HG02852 (cell line): ENCODE data around the gene CNNM4.
"Not testable (repeated sequence)": the region's sequence is repeated elsewhere in the genome, so short reads cannot be mapped to it uniquely, and the experiment has no call there.

Experiments
- ATAC-seq: cut with Tn5 transposase; IDR thresholded peaks from one replicate; pipeline ENCODE4 v1.9.1; 2021; ENCODE audit warnings: mild to moderate bottlenecking, moderate library complexity; ENCODE audit not compliant: unreplicated experiment

CNNM4 gene

DNA sequence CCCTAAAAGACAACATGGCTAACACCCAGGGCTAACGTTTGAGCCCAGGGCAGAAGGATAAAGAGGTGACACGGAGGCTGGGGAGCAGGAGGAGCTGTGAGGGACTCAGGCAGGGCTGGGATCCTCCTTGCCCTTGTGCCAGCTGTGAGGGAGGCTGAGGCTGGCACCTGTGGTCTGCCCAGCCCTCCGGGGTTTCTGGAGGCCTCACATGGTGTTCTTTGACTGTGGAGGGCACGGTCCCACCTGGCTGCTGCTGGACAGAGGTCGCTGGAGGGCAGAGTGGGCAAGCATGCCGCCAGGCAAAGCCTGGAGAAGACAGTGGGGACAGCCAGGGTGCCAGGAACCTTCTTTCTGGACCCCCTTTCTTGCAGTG, 28.5 kb downstream of the CNNM4 start:
- no peak for ATAC-seq

DNA sequence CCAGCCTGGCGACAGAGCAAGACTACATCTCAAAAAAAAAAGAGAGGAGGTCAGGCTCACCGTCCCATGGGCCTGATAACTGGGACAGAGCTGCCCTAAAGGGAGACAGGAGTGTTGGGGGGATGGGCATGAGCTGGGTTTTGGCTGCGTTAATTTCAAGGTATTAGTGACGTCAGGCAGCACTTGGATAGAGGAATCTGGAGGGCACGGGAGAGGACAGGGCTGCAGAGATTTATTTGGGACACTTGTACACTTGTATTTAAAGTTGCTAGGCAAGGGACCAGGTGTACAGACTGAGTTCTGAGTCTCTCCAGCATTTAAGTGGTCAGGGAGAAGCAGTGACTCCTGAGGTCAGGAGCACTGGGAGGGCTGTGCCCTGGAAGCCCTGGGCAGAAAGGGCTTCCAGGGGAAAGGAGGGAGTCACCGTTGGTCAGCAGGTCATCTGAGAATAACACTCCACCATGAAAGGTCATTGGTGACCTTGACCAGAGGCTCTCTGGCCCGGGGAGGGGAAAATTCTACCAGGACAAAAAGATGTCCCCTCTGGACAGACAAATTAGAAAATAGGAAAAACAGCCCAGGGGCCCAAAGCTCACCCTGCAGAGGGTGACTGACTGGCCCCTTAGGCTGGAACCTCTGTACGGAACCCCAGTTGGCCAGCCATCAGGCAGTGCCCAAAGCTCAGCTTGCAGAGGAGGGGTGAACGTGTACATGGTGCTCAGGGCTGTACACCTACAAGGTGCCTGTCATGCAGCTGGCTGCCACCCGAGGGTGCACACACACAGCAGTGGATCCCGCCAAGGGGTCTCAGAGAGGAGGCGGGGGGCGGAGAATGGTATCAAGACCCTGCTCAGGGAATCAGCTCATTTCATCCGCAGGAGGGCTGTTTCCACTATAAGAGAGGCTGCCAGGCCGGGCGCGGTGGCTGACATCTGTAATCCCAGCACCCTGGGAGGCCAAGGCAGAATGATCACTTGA, 32.4 kb downstream of the CNNM4 start:
- ATAC-seq, result no peak

DNA sequence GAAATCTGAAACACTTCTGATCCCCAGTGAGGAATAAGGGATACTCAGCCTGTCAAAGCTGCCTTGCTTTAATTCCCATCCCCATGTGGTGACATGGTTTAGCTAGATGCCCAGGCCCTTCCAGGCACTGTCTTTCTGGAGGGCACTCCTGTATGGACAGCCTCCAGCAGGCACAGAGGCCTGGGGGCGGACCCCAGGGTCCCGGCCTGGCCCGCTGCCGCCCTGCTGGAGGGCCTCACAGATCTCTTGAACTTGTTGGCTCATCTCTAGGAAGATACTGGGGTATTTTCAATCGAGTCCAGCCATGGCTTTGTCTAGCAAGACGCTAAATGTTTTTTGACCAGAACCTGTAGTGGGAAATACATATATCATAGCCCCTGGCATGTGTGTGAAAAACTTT, 34.4 kb downstream of the CNNM4 start:
- ATAC-seq, result no peak

DNA sequence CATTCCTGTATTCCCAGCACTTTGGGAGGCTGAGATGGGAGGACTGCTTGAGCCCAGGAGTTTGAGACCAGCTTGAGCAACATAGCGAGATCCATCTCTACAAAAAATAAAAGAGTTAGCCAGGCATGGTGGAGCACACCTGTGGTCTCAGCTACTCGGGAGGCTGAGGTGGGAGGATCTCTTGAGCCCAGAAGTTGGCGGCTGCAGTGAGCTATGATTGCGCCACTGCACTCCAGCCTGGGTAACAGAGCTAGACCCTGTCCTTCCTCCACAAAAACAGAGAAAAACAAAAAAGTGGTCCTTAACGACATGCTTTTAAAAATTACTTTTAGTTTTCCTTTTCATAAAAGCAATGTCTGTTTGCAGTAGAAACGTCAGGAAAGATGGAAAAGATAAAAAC, 35.8 kb downstream of the CNNM4 start:
- ATAC-seq, result not testable (repeated sequence)

DNA sequence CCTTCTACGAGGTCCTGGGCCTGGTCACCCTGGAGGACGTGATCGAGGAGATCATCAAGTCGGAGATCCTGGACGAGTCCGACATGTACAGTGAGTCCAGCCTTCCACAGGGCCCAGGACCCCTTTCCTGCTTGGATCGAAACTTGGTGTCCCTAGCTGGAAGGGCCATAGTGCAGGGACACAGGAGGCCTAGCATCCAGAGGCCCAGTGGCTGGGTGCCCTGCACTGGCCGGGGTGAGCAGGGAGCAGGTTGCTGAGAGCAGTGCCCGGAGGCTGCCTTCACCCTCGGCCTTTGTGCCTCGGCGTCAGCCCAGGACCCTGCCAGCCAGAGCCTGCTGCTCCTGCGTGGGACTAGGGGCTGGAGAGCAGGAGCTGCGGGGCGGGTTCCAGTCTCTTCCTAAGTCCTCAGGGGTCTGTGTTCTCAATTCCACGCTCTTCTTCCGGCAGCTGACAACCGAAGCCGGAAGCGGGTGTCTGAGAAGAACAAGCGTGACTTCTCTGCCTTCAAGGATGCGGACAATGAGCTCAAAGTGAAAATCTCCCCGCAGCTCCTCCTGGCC, 36.4 kb downstream of the CNNM4 start:
- ATAC-seq, result no peak

DNA sequence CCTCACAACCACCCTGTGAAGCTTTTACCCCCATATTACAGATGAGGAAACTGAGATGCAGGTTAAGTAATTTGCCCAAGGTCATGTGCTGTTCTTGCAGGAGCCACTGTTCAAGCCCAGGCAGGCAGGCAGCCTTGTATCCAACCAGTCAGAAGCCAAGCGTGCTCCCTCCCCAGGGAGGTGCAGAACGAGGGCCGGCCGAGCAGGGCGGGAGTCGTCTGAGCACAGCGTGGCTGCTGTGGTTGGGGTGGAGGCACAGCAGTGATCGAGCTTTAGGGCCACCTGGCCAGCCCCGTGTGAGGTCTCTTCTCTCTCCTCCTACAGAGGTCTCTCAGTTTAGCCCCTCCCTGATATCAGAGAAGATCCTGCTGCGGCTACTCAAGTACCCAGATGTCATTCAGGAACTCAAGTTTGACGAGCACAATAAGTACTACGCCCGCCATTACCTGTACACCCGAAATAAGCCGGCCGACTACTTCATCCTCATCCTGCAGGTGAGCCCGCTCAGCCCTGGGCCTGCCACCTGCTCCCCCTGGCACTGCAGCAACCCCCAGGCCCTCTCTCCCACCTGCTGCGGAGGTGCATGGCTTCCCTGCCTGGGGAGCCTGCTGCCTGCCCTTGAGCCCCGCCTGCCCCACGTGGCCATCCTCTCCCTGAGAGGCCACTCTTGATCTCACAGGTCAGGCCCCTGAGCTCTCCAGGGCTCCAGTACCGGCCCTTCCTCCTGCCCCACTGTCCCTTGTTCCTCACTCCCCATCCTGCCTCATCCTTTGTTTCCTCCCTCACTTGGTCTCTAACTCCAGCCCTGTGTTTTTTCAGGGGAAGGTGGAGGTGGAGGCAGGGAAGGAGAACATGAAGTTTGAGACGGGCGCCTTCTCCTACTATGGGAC, 38.3 kb downstream of the CNNM4 start:
- ATAC-seq, result no peak

DNA sequence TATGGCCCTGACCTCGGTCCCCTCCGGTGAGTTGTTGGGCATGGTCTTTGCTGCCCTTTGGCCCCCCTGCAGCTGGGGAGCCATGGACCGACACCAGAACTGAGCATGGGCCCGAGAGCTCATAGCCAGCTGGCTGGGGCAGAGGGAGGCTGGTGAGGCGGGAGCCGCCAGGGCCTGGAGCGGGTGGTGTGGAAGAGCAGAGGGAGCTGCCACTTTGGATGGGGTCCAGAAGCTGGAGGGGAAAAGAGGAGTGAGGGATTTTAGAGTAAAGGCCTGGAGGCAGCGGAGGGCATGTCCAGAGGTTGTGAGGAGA, 38.9 kb downstream of the CNNM4 start:
- ATAC-seq, result no peak

DNA sequence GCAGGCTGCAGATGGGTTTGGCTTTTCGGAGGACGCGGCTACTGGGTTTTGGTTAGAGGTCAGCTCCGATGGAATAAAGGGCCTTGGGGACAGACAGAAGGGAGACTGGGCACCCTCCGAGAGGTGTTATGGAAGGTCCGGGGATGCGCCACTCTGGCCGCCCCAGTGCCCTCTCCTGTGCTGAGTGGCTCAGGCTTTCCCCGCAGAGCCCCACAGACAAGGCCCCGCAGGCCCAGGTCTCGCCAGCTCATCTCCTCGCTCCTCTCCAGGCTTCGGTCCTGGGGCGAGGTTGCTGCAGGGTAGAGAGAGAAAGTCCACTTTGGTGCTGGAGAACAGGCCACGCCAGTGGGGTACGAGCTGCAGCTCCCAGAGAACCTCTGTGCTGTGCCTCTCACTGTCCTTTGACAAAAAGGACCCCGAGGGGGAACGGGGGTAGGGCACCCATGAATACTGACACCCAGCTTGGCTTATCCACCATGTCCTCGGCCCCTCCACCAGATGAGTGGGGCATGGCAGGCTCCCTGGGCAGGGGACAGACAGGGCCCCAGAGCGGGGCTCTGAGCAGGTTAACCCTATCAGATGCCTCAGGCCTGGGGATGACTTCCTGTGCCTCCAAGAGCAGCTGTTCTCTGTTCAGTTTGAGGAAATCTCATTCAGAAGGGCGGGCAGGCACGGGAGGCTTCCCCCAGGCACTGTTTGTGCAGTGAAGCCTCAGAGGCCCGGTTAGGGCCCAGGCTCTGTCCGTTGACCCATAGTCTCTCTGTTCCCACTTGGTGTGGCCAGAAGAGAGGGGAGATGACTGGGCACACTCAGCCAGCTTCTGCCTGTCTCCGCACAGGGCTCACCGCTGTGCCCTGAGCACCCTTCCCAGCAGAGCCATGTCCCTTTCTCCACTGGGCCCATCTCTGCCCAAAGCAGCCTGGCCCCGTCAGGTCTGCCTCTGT, 39.6 kb downstream of the CNNM4 start:
- no peak for ATAC-seq

DNA sequence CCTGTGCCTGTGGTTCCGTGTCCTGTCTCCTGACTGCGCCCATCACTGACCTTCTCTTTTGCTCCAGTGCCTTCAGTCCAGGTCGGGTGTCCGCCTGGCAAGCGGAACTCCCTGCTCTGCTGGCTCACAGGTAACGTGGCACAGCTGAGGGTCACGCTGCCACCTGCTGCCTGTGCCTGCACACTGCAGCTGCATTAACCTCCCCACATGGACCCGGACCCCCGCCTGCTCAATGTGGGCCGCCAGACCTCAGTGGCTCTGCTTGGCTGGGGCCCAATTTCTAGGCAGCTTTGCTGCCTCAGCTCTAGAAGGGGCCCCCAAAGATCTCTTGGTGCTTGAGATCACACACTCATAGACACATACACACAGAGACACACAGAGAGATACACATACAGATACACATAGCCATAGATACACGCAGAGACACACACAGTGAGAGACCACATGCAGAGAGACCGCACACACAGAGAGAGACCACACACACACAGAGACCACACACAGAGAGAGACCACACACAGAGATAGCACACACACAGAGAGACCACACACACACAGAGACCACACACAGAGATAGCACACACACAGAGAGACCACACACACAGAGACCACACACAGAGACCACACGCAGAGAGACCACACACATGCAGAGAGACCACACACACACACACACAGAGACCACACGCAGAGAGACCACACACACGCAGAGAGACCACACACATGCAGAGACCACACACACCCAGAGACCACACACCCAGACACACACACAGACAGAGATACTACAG, 40.5 kb downstream of the CNNM4 start:
- peak; percentile 83 for ATAC-seq

DNA sequence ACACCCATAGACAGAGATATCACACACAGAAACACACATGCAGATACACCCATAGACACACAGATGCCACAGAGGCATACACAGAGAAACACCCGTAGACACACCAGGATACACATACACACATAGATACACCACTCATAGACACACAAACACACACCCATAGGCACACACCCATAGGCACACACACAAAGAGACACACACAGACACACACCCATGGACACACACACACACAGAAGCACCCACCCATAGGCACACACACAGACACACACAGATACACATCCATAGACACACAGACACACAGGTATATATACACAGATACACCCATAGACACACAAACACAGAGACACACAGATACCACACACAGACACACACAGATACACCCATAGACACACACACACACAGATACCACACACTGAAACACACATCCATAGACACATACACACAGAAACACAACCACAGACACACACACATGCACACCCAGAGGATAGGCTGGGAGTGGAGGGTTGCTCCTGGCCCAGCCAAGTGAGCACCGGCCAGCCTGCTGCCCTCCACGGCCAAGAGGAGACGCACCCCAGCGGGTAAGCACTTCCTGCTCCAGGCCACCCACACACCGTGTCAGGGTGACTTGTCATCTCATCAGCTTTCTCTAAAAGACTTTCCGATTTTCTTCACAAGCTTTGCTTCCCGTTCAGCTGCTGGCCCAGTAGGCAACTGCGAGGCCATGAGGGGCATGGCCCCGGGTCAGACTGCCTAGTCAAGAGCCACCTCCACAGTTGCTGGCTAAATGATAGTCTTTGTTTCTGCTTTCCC, 41.3 kb downstream of the CNNM4 start:
- ATAC-seq, result peak; percentile 42

DNA sequence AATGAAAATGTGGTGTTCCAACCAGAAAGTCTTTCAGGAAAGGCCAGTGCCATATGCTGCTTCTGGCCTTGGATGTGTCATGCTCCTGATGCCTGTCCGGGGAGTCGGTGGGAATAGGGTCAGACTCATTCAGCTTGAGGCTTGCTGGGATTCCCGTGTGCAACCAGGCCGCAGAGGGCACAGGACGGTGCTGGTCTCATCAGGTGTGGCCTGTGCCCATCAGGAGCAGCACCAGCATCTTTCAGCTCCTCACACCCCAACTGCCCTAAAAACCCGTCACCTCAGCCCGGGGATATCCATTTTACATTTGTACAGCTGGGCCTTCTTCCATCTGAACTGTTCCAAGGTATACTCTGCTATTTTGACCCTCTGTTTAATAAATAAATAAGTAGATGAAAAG, 42.0 kb downstream of the CNNM4 start:
- ATAC-seq, result no peak

DNA sequence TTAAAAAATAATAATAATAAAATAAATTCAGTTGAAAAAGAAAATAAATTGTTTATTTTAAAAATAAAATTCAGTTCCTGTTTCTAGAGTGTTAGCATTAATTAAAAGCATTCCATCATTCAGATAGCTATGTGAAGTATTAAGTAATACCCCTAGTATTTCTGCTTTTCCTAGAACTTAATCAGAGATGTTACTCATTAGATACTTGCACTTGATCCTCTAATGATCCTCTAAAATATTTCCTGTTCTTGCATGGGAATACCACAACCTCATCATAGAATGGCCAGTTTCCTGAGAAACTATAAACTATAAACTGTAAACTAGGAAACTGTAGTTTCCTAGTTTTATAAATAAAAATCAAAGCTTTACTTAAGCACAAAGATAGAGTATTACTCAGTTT, 44.3 kb downstream of the CNNM4 start:
- ATAC-seq, result no peak

DNA sequence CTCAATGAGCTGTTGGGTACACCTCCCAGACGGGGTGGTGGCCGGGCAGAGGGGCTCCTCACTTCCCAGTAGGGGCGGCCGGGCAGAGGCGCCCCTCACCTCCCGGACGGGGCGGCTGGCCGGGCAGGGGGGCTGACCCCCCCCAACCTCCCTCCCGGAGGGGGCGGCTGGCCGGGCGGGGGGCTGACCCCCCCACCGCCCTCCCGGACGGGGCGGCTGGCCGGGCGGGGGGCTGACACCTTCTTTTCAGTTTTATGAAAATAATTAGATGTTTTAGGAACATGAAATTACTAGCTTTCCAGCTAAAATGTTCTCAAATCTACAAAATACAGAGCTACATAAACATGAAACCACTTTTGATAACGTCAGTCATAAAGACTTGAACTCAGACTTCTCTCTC, 45.2 kb downstream of the CNNM4 start:
- ATAC-seq, result not testable (repeated sequence)

DNA sequence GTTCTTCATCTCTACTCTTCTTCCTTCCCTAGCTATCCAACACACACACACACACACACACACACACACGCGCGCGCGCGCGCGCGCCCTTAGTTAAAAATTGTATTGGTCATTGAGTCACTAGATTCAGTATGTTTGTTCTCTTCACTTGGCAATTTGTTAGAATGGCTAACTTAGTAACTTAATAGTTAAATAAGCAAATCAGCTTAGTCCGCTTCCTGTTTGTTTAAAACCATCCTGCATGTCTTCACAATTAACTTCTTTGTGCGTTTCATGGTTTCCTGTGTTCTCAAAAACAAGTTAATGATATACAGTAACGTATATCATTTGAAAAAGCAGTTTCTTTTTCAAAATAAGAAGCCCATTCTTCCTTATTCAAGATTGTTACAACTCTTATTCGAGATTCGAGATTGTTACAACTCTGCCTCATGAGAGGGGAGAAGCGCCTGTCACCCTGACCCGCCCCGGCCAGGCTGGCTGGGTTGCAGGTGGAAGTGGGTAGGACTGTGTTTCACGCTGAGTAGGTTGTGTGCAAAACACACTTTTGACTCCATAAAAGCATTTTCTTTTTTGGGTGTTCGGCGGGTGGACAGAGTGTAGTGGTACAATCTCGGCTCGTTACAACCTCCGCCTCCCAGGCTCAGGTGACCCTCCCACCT, 45.9 kb downstream of the CNNM4 start:
- ATAC-seq, result no peak

DNA sequence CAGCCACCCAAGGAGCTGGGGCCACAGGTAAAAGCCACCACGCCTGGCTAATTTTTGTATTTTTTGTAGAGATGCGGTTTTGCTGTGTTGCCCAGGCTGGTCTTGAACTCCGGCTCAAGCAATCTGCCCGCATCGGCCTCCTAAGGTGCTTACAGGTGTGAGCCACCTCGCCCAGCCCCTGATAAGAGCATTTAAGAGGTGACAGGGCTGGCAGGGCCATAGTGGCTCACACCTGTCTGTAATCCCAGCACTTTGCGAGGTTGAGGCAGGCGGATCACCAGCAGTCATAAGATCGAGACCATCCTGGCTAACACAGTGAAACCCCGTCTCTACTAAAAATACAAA, 46.4 kb downstream of the CNNM4 start:
- no peak for ATAC-seq

DNA sequence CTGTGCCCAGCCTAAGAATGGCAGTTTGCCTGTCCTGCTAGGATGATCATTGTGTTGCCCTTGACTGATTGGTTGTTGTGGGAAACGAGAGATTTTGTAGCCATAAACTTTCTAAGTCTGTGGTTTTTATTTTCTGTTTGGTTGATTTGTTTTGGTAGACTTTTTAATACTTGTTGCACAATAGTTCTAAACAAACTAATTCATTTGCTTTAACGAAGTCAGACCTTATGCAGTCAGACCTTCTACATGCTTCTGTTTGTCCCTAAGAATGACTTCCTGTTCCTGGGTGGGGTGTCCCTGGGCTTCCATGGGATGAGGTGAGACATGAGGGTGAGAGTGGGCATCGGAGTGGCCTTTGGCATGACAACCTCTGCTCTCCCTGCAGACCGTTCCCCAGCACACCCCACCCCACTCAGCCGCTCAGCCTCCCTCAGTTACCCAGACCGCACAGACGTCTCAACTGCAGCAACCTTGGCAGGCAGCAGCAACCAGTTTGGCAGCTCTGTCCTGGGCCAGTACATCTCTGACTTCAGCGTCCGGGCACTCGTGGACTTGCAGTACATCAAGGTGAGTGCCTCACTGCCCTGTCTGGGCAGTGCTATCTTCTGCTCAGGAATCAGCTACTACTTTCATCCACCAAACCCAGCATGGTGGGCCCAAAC, 47.6 kb downstream of the CNNM4 start:
- no peak for ATAC-seq

DNA sequence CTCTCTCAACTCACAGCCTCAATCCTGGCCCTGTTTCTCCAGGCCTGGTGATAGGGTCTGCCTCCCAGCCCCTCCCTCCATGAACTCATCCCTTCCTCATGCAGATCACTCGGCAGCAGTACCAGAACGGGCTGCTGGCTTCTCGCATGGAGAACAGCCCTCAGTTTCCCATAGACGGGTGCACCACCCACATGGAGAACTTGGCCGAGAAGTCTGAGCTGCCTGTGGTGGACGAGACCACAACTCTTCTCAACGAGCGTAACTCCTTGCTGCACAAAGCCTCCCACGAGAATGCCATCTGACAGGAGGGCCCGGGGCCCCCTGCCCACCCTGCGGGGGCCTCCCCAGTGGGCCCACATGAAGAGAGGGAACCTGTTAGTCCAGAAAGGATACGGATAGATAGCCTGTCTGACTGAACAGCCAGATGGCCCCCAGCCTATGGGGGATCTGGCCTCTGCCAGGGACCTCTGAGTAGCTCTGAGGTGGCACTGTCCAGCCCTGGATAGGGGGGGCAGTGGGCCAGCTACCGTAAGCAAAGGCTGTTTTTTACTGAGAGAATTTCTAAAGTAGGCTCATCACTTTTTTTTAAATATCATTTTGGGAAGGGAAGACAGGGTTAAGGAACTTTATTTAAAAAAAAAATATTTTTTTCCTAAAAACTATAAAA, 48.6 kb downstream of the CNNM4 start:
- no peak for ATAC-seq
